Fibroblast of skin of right biceps (primary cell): ENCODE results near the gene TMEM213.
"Not testable (repeated sequence)": the region's sequence is repeated elsewhere in the genome, so short reads cannot be mapped to it uniquely, and the experiment has no call there.

ENCODE experiments used
- DNase-seq: peaks from one replicate; pipeline ENCODE4 v3.0.0-alpha.2; 2013

Gene TMEM213

DNA sequence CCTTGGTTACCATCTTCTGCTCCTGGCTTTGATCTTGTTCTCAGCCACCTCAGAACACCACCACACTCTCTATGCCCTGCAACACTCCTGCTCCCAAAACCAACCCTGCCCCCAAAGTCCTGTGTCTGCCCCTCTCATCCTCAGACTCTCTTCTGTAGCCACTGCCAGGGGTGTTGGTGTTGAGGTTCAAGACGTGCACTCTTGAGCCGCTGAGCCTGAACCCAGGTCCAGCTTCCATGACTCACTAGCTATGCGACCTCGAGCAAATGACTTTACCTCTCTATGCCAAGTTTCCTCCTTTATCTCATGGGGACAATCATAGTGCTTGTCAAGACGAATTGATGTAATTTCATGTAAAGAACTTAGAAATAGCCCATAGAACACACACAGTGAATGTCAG is 1.0 kb downstream of the TMEM213 start:
- DNase-seq: no peak

GRCh38 chr7:138799336-138800000 is 1.7 kb downstream of the TMEM213 start:
- DNase-seq: no peak

DNA sequence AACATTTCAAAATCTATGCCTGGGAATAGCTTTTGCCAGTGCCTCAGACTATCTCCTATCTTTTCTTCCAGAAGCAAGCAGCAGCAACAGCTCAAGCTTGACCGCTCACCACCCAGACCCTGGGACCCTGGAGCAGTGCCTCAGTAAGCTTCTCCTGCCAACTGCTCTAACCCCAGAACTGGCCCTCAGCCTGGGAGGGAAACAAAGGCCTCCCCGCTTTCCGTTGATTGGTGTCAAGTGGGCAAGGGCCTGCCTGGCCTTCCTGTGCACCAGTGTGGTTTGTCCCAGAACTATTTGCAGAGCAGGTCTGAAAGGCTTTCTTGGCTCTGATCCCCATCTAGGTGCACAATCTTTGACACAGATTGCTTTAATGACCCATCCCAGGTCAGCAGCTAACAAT is 3.5 kb downstream of the TMEM213 start:
- DNase-seq: no peak

- no peak for DNase-seq
Observed at GRCh38 chr7:138802706-138803105, 4.9 kb downstream of the TMEM213 start.

DNA sequence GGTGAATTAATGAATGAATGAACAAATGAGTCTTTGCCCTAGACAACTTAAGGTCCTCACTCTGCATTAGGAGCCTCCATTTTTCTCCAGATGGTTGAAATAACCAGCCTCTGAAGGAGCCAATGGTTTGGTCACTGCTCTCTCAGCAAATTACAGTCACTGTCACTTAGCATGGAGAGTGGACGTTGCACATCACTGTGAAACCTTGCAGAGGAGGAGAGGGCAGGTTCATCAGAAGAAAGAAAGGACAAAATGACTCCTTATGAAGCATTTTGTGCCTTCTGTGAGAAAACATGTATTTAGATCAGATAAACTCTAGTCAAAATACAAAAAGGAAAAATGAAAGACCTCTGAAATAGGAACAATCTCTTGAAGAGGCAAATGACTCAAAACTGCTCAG is 6.8 kb downstream of the TMEM213 start:
- DNase-seq: no peak

DNA sequence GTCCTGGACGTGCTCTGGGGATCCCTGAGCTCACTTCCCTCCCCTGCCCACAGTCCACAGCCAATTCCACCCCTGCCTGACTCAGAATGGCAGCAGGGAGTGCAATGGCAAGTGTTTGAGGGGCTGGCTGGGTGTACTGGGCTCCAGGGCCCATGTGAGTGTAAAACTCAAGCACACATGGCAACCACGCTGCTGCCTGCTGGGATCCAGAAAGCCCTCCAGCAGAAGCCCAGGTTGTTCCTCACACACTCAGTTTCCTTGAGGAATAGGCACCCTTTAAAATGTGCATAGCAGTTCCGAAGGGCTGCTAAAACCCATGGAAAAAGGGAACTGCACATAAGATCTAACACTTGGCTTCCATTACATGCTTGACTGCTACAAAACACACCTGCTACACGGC is 11.6 kb downstream of the TMEM213 start:
- no peak for DNase-seq

- not testable (repeated sequence) for DNase-seq
Observed at GRCh38 chr7:138811327-138811726, 13.5 kb downstream of the TMEM213 start.

GRCh38 chr7:138813945-138814344 is 16.2 kb downstream of the TMEM213 start:
- DNase-seq: no peak

DNA sequence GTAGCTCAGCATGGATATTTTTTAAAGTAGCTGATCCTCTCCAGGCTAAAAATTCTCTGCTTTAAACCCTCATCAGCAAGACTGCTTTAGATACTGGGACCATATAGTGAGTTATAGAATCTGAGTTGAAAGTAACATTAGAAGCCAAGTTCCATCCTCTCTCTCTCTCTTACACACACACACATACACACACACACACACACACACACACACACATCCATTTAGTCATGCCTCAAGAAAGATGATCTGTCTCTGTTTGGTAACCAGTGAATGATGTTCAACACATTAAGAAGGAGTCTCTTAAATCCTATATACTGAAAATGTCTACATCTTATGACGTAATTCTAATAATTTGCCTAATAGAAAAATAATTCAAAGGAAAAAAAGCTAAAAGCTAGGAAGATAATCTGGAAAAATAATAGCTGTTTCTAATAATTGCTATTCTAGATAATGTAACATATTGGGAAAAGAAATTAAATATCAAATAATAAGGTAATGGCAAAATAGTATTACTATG is 17.1 kb downstream of the TMEM213 start:
- DNase-seq: no peak

DNA sequence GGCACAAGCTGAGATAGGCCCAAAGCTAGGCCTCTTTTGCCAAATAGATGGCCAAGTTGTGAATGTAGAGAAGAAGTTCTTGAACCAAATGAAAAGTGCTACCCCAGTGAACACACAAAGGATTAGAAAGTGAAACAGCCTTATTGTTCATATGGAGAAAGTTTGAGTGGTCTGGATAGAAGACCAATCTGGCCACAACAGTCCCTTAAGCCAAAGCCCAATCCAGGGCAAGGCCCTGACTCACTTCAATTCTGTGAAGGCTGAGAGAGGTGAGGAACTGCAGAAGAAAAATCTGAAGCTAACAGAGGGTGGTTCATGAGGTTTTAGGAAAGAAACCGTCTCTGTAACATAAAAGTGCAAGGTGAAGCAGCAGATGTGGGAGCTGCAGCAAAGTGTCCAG is 18.9 kb downstream of the TMEM213 start:
- no peak for DNase-seq

DNA sequence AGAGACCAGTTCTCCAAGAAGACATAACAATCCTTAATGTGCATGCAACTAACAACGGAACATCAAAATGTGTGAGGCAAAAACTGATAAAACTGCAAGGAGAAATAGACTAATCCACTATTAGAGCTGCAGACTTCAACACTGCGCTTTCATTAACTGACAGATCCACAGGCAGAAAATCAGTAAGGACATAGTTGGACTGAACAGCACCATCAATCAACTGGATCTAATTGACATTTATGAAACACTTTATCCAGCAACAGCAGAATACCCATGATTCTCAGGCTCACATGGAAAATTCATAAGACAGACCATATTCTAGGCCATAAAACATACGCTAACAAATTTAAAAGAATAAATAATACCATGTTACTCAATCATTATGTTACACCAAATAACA is 21.8 kb downstream of the TMEM213 start:
- DNase-seq: no peak

DNA sequence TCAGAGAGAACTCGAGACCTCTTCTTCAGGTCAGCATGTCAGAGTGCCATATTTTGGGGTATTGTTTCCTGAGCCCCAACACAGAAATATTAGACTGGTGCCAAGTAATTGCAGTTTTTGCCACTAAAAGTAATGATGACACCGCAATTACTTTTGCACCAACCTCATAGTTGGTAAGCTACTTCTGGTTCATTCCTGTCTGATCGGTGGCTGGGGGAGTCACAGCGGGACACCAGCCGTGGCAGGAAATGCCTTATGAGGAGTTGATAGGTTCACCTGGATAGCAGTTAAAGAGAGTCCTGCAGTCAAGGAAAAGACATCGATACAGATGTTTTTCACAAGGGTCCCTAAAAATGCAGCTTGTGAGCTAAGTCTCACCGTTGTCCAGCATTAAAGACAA is 24.1 kb downstream of the TMEM213 start:
- no peak for DNase-seq

DNA sequence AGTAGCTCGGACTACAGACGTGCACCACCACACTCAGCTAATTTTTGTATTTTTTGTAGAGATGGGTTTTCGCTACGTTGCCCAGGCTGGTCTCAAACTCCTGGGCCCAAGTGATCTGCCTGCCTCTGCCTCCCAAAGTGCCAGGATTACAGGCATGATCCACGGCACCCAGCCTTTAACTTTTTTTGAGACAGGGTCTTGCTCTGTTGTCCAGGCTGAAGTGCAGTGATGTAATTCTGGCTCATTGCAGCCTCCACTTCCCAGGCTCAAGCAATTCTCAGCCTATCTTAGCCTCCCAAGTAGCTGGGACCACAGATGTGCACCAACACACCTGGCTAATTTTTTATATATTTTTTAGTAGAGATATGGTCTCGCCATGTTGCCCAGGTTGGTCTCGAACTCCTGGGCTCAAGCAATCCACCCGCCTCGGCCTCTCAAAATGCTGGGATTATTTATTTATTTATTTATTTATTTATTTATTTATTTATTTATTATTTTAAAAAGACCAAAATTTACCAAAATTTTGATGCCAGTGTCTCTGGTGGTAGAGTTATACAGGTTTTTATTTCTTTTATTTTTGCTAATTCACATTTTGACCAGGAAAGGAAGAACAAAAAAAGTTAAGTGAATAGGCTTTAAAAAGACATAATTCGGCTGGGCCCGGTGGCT is 25.2 kb downstream of the TMEM213 start:
- no peak for DNase-seq

DNA sequence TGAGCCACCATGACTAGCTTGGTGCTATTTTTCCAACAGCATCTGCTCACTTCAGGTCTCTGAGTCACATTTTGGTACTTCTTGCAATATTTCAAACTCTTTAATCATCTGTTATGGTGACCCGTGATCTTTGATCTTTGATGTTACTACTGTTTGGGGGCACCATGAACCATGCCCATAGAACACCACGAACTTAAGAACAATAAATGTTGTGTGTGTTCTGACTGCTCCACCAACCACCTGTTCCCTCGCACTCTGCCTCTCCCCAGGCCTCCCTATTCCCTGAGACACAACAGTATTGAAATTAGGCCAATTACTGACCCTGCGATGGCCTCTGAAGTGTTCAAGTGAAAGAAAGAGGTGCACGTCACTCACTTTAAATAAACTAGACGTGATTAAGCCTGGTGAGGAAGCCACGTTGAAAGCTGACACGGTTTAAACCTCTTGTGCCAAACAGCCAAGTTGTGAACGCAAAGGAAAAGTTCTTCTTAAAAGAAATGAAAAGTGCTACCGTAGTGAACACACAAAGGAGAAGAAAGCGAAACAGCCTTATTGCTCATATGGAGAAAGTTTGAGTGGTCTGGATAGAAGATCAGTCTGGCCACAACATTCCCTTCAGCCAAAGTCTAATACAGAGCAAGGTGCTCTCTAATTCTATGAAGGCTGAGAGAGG is 27.4 kb downstream of the TMEM213 start:
- no peak for DNase-seq

- DNase-seq: no peak
Observed at GRCh38 chr7:138828302-138828701, 30.5 kb downstream of the TMEM213 start.

GRCh38 chr7:138829335-138829734 is 31.5 kb downstream of the TMEM213 start:
- no peak for DNase-seq

- no peak for DNase-seq
Observed at GRCh38 chr7:138832966-138833365, 35.2 kb downstream of the TMEM213 start.

DNA sequence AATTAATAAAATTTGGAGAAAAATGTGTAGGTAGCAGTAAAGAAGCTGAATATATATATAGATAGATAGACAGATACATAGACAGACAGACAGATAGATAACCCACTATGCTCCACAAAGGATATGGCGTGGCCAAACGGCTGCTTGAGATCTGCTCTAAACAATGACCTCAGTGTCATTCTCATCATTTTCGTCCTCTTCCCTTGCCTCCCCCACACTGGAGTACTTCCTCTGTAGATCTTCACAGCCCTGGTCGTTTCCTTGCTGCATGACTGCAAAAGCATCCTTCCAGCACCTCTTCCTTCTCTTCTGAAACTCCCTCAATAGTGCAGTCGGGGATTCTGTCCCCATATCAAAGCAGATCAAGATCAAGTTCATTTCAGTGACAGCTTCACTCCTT is 35.8 kb downstream of the TMEM213 start:
- no peak for DNase-seq

DNA sequence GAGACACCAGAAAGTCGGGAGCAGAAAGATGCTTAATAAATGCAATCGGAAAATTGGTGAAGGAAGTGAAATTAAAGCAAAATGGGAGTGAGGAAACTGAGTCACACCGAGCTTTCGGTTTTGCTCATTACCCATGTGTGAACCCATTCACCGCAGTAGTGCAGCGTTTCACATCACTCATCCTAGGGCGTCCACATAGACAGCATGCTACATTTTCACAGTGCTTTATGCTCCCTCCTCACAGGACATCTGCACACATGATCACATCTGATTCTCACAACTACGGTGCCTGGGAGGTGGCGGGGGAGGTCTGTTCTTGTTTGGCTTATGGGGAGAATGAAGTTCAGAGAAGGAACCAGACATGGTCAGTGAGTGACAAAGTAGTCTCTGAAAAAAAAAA is 36.8 kb downstream of the TMEM213 start:
- DNase-seq: no peak

GRCh38 chr7:138835087-138835486 is 37.3 kb downstream of the TMEM213 start:
- DNase-seq: no peak

DNA sequence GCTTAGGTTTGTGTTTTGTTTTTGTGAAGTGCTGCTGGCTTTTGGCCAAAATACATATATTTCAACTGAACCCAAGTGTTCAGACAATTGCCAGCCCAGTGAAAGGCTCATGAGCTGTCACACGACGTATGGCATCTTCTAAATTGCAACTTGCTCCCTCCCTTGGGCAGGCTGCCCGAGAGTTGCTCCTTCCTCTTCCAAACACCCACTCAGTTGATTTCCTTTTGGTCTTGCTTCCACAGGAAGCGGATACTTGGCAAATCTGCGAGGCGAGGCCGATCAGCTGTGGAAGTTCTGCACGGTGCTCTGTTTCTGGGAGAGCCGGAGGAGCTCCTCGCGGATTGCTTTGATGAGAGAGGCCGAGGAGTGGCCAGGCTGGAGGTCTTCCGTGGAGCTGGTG is 39.8 kb downstream of the TMEM213 start:
- no peak for DNase-seq

GRCh38 chr7:138838166-138838565 is 40.4 kb downstream of the TMEM213 start:
- DNase-seq: no peak

GRCh38 chr7:138842111-138842510 is 44.3 kb downstream of the TMEM213 start:
- peak; percentile 54 for DNase-seq
